Right lobe of liver (tissue), 6 donors: Measurements from ENCODE around the gene RTN4. TPM values are rescaled to one million over a fixed set of nuclear protein-coding genes. Genes with fewer than 3 reads are reported as not detected.
A peak's percentile ranks its signal among the peaks of the same experiment; 100 is the strongest.

Experiments
- ATAC-seq, 4 donors: fragments of 200-7000 bp; cut with Tn5 transposase; one replicate each; pipeline ENCODE4 v1.9.1; 2020; ENCODE audit warnings: mild to moderate bottlenecking in 4 of 4, moderate library complexity in 4 of 4
- DNase-seq, 3 donors: peaks; one replicate each; pipeline ENCODE4 v3.0.0-alpha.2; 2020
- H3K27ac ChIP-seq, 3 donors: fragments of 200-600 bp; one replicate each; pipeline ENCODE4 v1.8.0; 2022
- H3K27me3 ChIP-seq, 2 donors: fragments of 200-600 bp; one replicate each; pipeline ENCODE4 v1.8.0; 2022
- H3K36me3 ChIP-seq, 4 donors: fragments of 200-600 bp; sonication (generic) in 1 of 4; one replicate each; pipeline versions ENCODE4 v1.5.1 to v1.8.0; 2017 to 2022; ENCODE audit warnings: control low read depth in 1 of 4
- H3K4me1 ChIP-seq, 4 donors: fragments of 200-600 bp; sonication (generic) in 1 of 4; one replicate each; pipeline versions ENCODE4 v1.5.1 to v1.8.0; 2017 to 2022; ENCODE audit warnings: control low read depth in 1 of 4
- H3K4me3 ChIP-seq, 3 donors: fragments of 200-600 bp; one replicate each; pipeline ENCODE4 v1.8.0; 2022
- H3K9me3 ChIP-seq, 4 donors: fragments of 200-600 bp; sonication (generic) in 1 of 4; one replicate each; pipeline versions ENCODE4 v1.5.1 to v1.8.0; 2017 to 2022; ENCODE audit warnings: control low read depth in 1 of 4
- CTCF ChIP-seq, 4 donors: fragments of 200-600 bp in 3 of 4; fragments of 450-650 bp in 1 of 4; IDR thresholded peaks; one replicate each; pipeline versions ENCODE4 v1.5.1 to v1.8.0; 2016 to 2022; ENCODE audit warnings: antibody characterized with exemption in 4 of 4, mild to moderate bottlenecking in 2 of 4
- POLR2A ChIP-seq: fragments of 450-650 bp; IDR thresholded peaks from one replicate; pipeline ENCODE4 v1.6.1; 2017; ENCODE audit warnings: antibody characterized with exemption, mild to moderate bottlenecking
- WGBS: methylation state at CpG from one replicate; pipeline ENCODE4 v1.1.6; 2018; ENCODE audit warnings: low coverage, low lambda C conversion rate; ENCODE audit not compliant: insufficient coverage; ENCODE audit errors: missing lambda C conversion rate; 5-methylcytosine and 5-hydroxymethylcytosine counted together
- intact Hi-C, 2 donors: fragments of 100-400 bp; cut with DNase I; formaldehyde crosslinking; loops; one replicate each; pipeline versions ENCODE4 v1.11.2 to v1.14.1; 2022
- total RNA-seq, 6 experiments: library from RNA; depleted of rRNA in 2 of 6; stranded (reverse); fragments of >200 nt in 2 of 6; fragmentation: NEBNext Ultra II Directional in 3 of 6; extraction: Animal tissue kit (Norgen Biotek cat#: 25700) in 3 of 6; gene quantifications; one replicate each; pipeline versions ENCODE4 v1.1.0 to v1.2.4, GENCODE V29; 2016 to 2023
- donor health status: DM: no; HTN: yes; CAD: no.
- donor health status: DM: no; HTN: no; CAD: no.
- donor health status: DM: no; HTN: no; CAD: no.
- donor health status: DM: no; HTN: yes; CAD: no.
- donor health status: DM: no; HTN: yes; CAD: no.

RTN4 gene
- total RNA-seq, 6 experiments from 2014 or later, result 126 to 195 (median 177) TPM

- intact Hi-C loops, result no loop called here
- WGBS, result 70% methylated on average over 5 of the region's 18 CpGs
- no peak overlapping the region for H3K27ac ChIP-seq
- peaks cover 0 to 4% (median 2%) of the 10 kb centered on the region in 4 donors for H3K36me3 ChIP-seq
- TF ChIP-seq POLR2A, result no peak
- no peak for TF ChIP-seq CTCF (IDR thresholded peaks at IDR 0.05)
- no peaks in the 10 kb centered on the region for H3K27me3 ChIP-seq
- DNase-seq, result no peak
- no peak overlapping the region for H3K4me3 ChIP-seq
- ATAC-seq, result peak in 1 of 4 donors; percentile 16
- H3K9me3 ChIP-seq, result no peaks in the 10 kb centered on the region
- no peaks in the 10 kb centered on the region for H3K4me1 ChIP-seq
These were observed 82.4 kb downstream of the RTN4 start for GRCh38 chr2:54967759-54968365.

GRCh38 chr2:54967269-54967668, 83.0 kb downstream of the RTN4 start:
- Histone ChIP-seq H3K4me3 (no peak overlapping the region), H3K36me3 (peaks cover 0 to 3% (median 2%) of the 10 kb centered on the region in 4 donors), H3K9me3 (no peaks in the 10 kb centered on the region), H3K27me3 (no peaks in the 10 kb centered on the region), H3K4me1 (no peaks in the 10 kb centered on the region), H3K27ac (no peak overlapping the region)
- ATAC-seq (no peak), DNase-seq (no peak)
- intact Hi-C loops, result no loop called here
- TF ChIP-seq POLR2A, result no peak
- TF ChIP-seq CTCF (IDR thresholded peaks at IDR 0.05), result no peak
- WGBS, result 64% methylated on average over 3 of the region's 4 CpGs

- 93% methylated on average over 2 of the region's 3 CpGs for WGBS
- H3K27ac ChIP-seq, result no peak overlapping the region
- H3K9me3 ChIP-seq, result no peaks in the 10 kb centered on the region
- no peak overlapping the region for H3K4me3 ChIP-seq
- no peaks in the 10 kb centered on the region for H3K4me1 ChIP-seq
- no peaks in the 10 kb centered on the region for H3K27me3 ChIP-seq
- TF ChIP-seq POLR2A (no peak), CTCF (IDR thresholded peaks at IDR 0.05) (no peak)
- ATAC-seq (no peak), DNase-seq (no peak)
- peaks cover 0 to 3% (median under 1%) of the 10 kb centered on the region in 4 donors for H3K36me3 ChIP-seq
- intact Hi-C loops, result no loop called here
These were observed 83.4 kb downstream of the RTN4 start for GRCh38 chr2:54966837-54967236.

GRCh38 chr2:54966165-54966832, 84.0 kb downstream of the RTN4 start:
- intact Hi-C loops, result no loop called here
- 87% methylated on average over 8 of the region's 8 CpGs for WGBS
- no peak overlapping the region for H3K27ac ChIP-seq
- H3K27me3 ChIP-seq, result no peaks in the 10 kb centered on the region
- H3K9me3 ChIP-seq, result no peaks in the 10 kb centered on the region
- TF ChIP-seq CTCF (IDR thresholded peaks at IDR 0.05), result no peak
- TF ChIP-seq POLR2A, result no peak
- no peak overlapping the region for H3K4me3 ChIP-seq
- DNase-seq (no peak), ATAC-seq (peak; percentile 19 to 43 (median 28))
- peaks cover 0 to 2% (median 0%) of the 10 kb centered on the region in 4 donors for H3K36me3 ChIP-seq
- H3K4me1 ChIP-seq, result no peaks in the 10 kb centered on the region
